ENCODE results near the gene NFIB. TPM values are rescaled to one million over a fixed set of nuclear protein-coding genes. Genes with fewer than 3 reads are reported as not detected.
A peak's percentile ranks its signal among the peaks of the same experiment; 100 is the strongest.

NFIB gene
- polyA plus RNA-seq, 2 of the 4 experiments (the other 2 are of a cell fraction), result 10.7 to 21.7 TPM

DNA sequence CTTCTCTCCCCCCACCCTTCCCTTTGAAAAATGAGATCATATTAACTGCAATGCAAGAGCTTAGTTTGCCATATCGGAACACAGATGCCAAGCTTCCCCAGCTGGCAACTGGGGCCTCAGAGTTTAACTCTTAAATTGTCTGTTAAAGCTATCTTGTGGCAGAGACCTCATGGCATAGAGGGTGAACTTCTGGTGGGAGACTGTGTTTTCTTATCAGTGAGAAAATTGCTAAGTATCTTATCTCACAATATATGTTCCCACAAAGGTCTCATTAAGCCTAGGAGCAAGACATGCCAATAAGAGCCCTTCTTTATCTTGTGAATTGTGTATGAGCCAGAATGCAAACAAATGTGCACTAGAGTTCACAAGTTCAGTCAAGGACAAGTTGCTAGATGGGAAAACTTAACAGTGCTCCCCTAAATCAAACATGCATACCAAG is 12.3 kb downstream of the NFIB start:
- FAIRE-seq (no peak), DNase-seq (ENCODE audit: low read depth in 1 of 2, low spot score in 1 of 2) (no peak), ATAC-seq (no peak)
- CTCF ChIA-PET, result no interaction called here
- 50% methylated on average over 1 of the region's 1 CpG for WGBS (ENCODE audit: missing lambda C conversion rate)
- H3K27ac ChIP-seq, result 0 out of 6 replicates have a peak overlapping the region, but pooled peaks of 1 of the 2 experiments have one; percentile 1
- H3K4me3 ChIP-seq, result no peak overlapping the region
- no peaks in the 10 kb centered on the region for H3K9me3 ChIP-seq
- H3K4me2 ChIP-seq, result peak overlapping the region; percentile 66
- TF ChIP-seq NFE2L2 (conservative IDR thresholded peaks at IDR 0.05; ENCODE audit: low read length), result no peak
- TF ChIP-seq, protein P1, sequence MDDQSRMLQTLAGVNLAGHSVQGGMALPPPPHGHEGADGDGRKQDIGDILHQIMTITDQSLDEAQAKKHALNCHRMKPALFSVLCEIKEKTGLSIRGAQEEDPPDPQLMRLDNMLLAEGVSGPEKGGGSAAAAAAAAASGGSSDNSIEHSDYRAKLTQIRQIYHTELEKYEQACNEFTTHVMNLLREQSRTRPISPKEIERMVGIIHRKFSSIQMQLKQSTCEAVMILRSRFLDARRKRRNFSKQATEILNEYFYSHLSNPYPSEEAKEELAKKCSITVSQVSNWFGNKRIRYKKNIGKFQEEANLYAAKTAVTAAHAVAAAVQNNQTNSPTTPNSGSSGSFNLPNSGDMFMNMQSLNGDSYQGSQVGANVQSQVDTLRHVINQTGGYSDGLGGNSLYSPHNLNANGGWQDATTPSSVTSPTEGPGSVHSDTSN (IDR thresholded peaks at IDR 0.05), result no peak
- TF ChIP-seq CHD4 (IDR thresholded peaks at IDR 0.05; ENCODE audit: borderline replicate concordance), result no peak
- TF ChIP-seq EP300 (IDR thresholded peaks at IDR 0.05), result no peak
- no peak for TF ChIP-seq NR3C1 (IDR thresholded peaks at IDR 0.05)
- no peak for TF ChIP-seq PHF8 (IDR thresholded peaks at IDR 0.05; ENCODE audit: borderline replicate concordance, low read depth)
- no peak for TF ChIP-seq EHF (CRISPR knock-in tag; IDR thresholded peaks at IDR 0.05)
- TF ChIP-seq RARB (CRISPR knock-in tag; IDR thresholded peaks at IDR 0.05), result no peak
- TF ChIP-seq JUNB (IDR thresholded peaks at IDR 0.05), result no peak
- no peak for TF ChIP-seq NPAS2 (CRISPR knock-in tag; IDR thresholded peaks at IDR 0.05; ENCODE audit: borderline replicate concordance)
- TF ChIP-seq CHD2 (IDR thresholded peaks at IDR 0.05; ENCODE audit: low read length, partially characterized antibody), result no peak
- POLR2A ChIA-PET, result interaction anchor here (0.5 to 0.9 kb wide), 2 partner anchors 13 to 64 kb away, joined by 3 to 5 read pairs; partner anchors contain the start of gene NFIB
- peaks cover 41% of the 10 kb centered on the region for H3K4me1 ChIP-seq

DNA sequence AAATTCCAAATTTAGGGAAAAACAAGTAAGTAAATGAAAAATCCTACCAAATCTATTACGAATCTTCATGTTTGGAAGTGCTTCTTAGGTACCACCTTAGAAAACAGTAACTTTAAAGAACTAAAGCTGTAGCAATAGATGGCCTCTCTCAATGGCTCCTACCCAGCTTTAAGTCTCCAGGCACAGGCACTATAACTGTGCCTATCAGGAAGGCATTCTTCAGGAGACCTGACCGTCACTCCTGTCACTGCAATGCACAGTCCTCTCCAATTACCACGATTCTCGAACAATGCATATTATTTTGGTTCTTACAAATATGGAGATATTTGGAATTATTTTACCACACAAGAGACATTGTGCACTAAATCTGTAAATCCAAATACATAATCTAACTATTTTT is 12.9 kb downstream of the NFIB start:
- Histone ChIP-seq H3K4me2 (peak overlapping the region; percentile 66; the same call in 2 of the 3 replicates), H3K27ac (no peak overlapping the region), H3K4me3 (no peak overlapping the region), H3K4me1 (peaks cover 41% of the 10 kb centered on the region), H3K9me3 (no peaks in the 10 kb centered on the region)
- CTCF ChIA-PET, result interaction anchor here (0.8 kb wide), 1 partner anchor 128 kb away, joined by 3 read pairs; no protein-coding TSS in a partner anchor
- DNase-seq (ENCODE audit: low read depth in 1 of 2, low spot score in 1 of 2) (no peak), ATAC-seq (no peak), FAIRE-seq (no peak)
- POLR2A ChIA-PET, result interaction anchor here (0.5 to 0.6 kb wide), 2 partner anchors 14 to 63 kb away, joined by 4 to 5 read pairs; no protein-coding TSS in a partner anchor
- TF ChIP-seq RAD21 (conservative IDR thresholded peaks at IDR 0.05 in 1 of 2, IDR thresholded peaks at IDR 0.05 in 1 of 2) (no peak), GATA3 (IDR thresholded peaks at IDR 0.05; ENCODE audit: borderline replicate concordance) (no peak), HDAC2 (IDR thresholded peaks at IDR 0.05) (no peak), EHMT2 (IDR thresholded peaks at IDR 0.05; ENCODE audit: low read depth) (no peak), ZC3H11A (IDR thresholded peaks at IDR 0.05) (no peak), RCOR1 (IDR thresholded peaks at IDR 0.05; ENCODE audit: low read depth, low read length) (no peak), FOSB (CRISPR knock-in tag; IDR thresholded peaks at IDR 0.05) (no peak), CBX2 (IDR thresholded peaks at IDR 0.05; ENCODE audit: borderline replicate concordance, low read depth) (no peak), HOXB13 (CRISPR knock-in tag; IDR thresholded peaks at IDR 0.05; ENCODE audit: low read depth) (no peak), JUN (IDR thresholded peaks at IDR 0.05) (no peak), MAFK (IDR thresholded peaks at IDR 0.05; ENCODE audit: partially characterized antibody) (no peak), FOXS1 (CRISPR knock-in tag; IDR thresholded peaks at IDR 0.05) (no peak), TFCP2L1 (CRISPR knock-in tag; IDR thresholded peaks at IDR 0.05) (no peak), FOSL2 (IDR thresholded peaks at IDR 0.05) (no peak), FOSL2 (CRISPR knock-in tag; IDR thresholded peaks at IDR 0.05) (no peak)
- TF ChIP-seq, protein P2, sequence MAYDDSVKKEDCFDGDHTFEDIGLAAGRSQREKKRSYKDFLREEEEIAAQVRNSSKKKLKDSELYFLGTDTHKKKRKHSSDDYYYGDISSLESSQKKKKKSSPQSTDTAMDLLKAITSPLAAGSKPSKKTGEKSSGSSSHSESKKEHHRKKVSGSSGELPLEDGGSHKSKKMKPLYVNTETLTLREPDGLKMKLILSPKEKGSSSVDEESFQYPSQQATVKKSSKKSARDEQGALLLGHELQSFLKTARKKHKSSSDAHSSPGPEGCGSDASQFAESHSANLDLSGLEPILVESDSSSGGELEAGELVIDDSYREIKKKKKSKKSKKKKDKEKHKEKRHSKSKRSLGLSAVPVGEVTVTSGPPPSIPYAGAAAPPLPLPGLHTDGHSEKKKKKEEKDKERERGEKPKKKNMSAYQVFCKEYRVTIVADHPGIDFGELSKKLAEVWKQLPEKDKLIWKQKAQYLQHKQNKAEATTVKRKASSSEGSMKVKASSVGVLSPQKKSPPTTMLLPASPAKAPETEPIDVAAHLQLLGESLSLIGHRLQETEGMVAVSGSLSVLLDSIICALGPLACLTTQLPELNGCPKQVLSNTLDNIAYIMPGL (CRISPR knock-in tag; IDR thresholded peaks at IDR 0.05; ENCODE audit: borderline replicate concordance), result no peak
- TF ChIP-seq, protein P3, sequence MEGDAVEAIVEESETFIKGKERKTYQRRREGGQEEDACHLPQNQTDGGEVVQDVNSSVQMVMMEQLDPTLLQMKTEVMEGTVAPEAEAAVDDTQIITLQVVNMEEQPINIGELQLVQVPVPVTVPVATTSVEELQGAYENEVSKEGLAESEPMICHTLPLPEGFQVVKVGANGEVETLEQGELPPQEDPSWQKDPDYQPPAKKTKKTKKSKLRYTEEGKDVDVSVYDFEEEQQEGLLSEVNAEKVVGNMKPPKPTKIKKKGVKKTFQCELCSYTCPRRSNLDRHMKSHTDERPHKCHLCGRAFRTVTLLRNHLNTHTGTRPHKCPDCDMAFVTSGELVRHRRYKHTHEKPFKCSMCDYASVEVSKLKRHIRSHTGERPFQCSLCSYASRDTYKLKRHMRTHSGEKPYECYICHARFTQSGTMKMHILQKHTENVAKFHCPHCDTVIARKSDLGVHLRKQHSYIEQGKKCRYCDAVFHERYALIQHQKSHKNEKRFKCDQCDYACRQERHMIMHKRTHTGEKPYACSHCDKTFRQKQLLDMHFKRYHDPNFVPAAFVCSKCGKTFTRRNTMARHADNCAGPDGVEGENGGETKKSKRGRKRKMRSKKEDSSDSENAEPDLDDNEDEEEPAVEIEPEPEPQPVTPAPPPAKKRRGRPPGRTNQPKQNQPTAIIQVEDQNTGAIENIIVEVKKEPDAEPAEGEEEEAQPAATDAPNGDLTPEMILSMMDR (IDR thresholded peaks at IDR 0.05), result no peak
- TF ChIP-seq, protein P4, sequence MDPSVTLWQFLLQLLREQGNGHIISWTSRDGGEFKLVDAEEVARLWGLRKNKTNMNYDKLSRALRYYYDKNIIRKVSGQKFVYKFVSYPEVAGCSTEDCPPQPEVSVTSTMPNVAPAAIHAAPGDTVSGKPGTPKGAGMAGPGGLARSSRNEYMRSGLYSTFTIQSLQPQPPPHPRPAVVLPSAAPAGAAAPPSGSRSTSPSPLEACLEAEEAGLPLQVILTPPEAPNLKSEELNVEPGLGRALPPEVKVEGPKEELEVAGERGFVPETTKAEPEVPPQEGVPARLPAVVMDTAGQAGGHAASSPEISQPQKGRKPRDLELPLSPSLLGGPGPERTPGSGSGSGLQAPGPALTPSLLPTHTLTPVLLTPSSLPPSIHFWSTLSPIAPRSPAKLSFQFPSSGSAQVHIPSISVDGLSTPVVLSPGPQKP (IDR thresholded peaks at IDR 0.05; ENCODE audit: low read depth, low read length), result no peak
- 96% methylated on average over 4 of the region's 4 CpGs for WGBS (ENCODE audit: missing lambda C conversion rate)

All from A549 (cell line).